Endothelial cell of umbilical vein (primary cell): ENCODE data around the gene BCR. TPM values are rescaled to one million over a fixed set of nuclear protein-coding genes. Genes with fewer than 3 reads are reported as not detected.

Experiments used
- BruUV-seq: library from RNA; stranded (reverse); fragments of 400-500 nt; replicated peaks from 2 replicates; lab custom pipeline; 2021; lab: Mats Ljungman, UMichigan
- CTCF ChIA-PET: fragments of 300-600, 350-600 bp; sonication (Branson Sonifier 250); formaldehyde crosslinking; loops from one replicate; lab custom pipeline; 2021; ENCODE audit warnings: antibody characterized with exemption, inconsistent platforms; lab: Charles Lee
- POLR2A ChIA-PET: fragments of 300-600, 350-600 bp; sonication (Branson Sonifier 250); formaldehyde crosslinking; loops from one replicate; lab custom pipeline; 2021; ENCODE audit warnings: antibody characterized with exemption, inconsistent platforms; lab: Charles Lee
- DNase-seq: peaks from one replicate; pipeline ENCODE4 v3.0.0-alpha.2; 2011; ENCODE audit warnings: low read depth, low spot score
- FAIRE-seq: peaks from 2 replicates; lab custom pipeline; 2011; peaks lifted over from hg19 to GRCh38; lab: Jason Lieb, UNC
- H2AFZ ChIP-seq: 2 replicates; pipeline ENCODE4 v1.6.0; 2012; ENCODE audit warnings: low read depth, low read length, control low read depth, inconsistent platforms
- H3K27ac ChIP-seq: 2 replicates; pipeline ENCODE4 v1.5.1; 2011; ENCODE audit warnings: low read depth, mild to moderate bottlenecking, control low read depth, low read length, moderate library complexity; ENCODE audit not compliant: insufficient read depth
- H3K27me3 ChIP-seq, 2 experiments: 2 replicates each; pipeline versions ENCODE4 v1.6.0 to v1.6.1; 2011; ENCODE audit warnings: low read length in 2 of 2, mixed read lengths in 1 of 2; ENCODE audit not compliant: control insufficient read depth in 2 of 2, insufficient read depth in 2 of 2
- H3K36me3 ChIP-seq, 2 experiments: 2 replicates in 1 of 2; 3 replicates in 1 of 2; pipeline ENCODE4 v1.5.1; 2011; ENCODE audit warnings: low read length in 2 of 2, mild to moderate bottlenecking in 1 of 2, moderate library complexity in 1 of 2; ENCODE audit not compliant: control insufficient read depth in 2 of 2, insufficient read depth in 2 of 2; ENCODE audit errors: extremely low read depth in 1 of 2
- H3K4me1 ChIP-seq: 3 replicates; pipeline ENCODE4 v1.5.1; 2011; ENCODE audit warnings: mild to moderate bottlenecking, low read length; ENCODE audit not compliant: control insufficient read depth, insufficient read depth; ENCODE audit errors: extremely low read depth
- H3K4me2 ChIP-seq: 2 replicates; pipeline ENCODE4 v1.6.1; 2011; ENCODE audit warnings: low read length, control low read depth, mixed read lengths; ENCODE audit not compliant: insufficient read depth
- H3K4me3 ChIP-seq, 3 experiments: fragments of 200-600 bp in 1 of 3; sonication (generic), shearing (Covaris generic) in 1 of 3; replicated peaks in 1 of 3; 2 replicates each; pipeline ENCODE4 v1.5.1; 2011 to 2016; ENCODE audit warnings: control low read depth in 3 of 3, low read length in 3 of 3, mild to moderate bottlenecking in 2 of 3, inconsistent platforms in 1 of 3, low read depth in 1 of 3, moderate library complexity in 1 of 3; ENCODE audit not compliant: insufficient read depth in 1 of 3
- H3K79me2 ChIP-seq: 2 replicates; pipeline ENCODE4 v1.6.0; 2012; ENCODE audit warnings: low read length, inconsistent platforms; ENCODE audit not compliant: control insufficient read depth, insufficient read depth
- H3K9ac ChIP-seq: replicated peaks from 2 replicates; pipeline ENCODE3; 2011; ENCODE audit warnings: low read length, control low read depth; ENCODE audit not compliant: insufficient read depth; ENCODE audit errors: extremely low read depth
- H3K9me1 ChIP-seq: replicated peaks from 3 replicates; pipeline ENCODE4 v1.6.0; 2011; ENCODE audit warnings: mild to moderate bottlenecking, low read length; ENCODE audit not compliant: control insufficient read depth, insufficient read depth; ENCODE audit errors: extremely low read depth
- H3K9me3 ChIP-seq: replicated peaks from 2 replicates; pipeline ENCODE4 v1.5.1; 2012; ENCODE audit warnings: low read length, inconsistent platforms; ENCODE audit not compliant: control insufficient read depth, insufficient read depth
- H4K20me1 ChIP-seq: replicated peaks from 2 replicates; pipeline ENCODE3; 2011; ENCODE audit warnings: mild to moderate bottlenecking, low read length; ENCODE audit not compliant: control insufficient read depth, insufficient read depth; ENCODE audit errors: extremely low read depth
- CTCF ChIP-seq, 2 donors: IDR thresholded peaks; 1 replicate in 1 of 2; 2 replicates in 1 of 2; pipeline ENCODE4 v1.5.1; 2011; ENCODE audit warnings: low read length in 2 of 2, mild to moderate bottlenecking in 2 of 2, moderate library complexity in 2 of 2, control low read depth in 1 of 2, inconsistent platforms in 1 of 2, low read depth in 1 of 2; ENCODE audit not compliant: insufficient read depth in 1 of 2; ENCODE audit errors: extremely low read depth in 1 of 2
- EZH2 ChIP-seq: IDR thresholded peaks from 2 replicates; pipeline ENCODE4 v1.6.1; 2012; ENCODE audit warnings: borderline replicate concordance, low read depth, mild to moderate bottlenecking, moderate library complexity, low read length, inconsistent platforms; ENCODE audit not compliant: severe bottlenecking
- FOS ChIP-seq: IDR thresholded peaks from 2 replicates; pipeline ENCODE4 v1.6.1; 2011; ENCODE audit warnings: mild to moderate bottlenecking, low read length, moderate library complexity, borderline replicate concordance; ENCODE audit not compliant: insufficient read depth
- GATA2 ChIP-seq: IDR thresholded peaks from 2 replicates; pipeline ENCODE4 v1.7.0; 2011; ENCODE audit warnings: low read depth, mild to moderate bottlenecking, moderate library complexity, mixed read lengths, low read length; ENCODE audit not compliant: insufficient read length, insufficient read depth
- JUN ChIP-seq: IDR thresholded peaks from 2 replicates; pipeline ENCODE4 v1.6.1; 2011; ENCODE audit warnings: borderline replicate concordance, low read depth; ENCODE audit not compliant: insufficient read length, insufficient read depth
- MAX ChIP-seq: IDR thresholded peaks from 2 replicates; pipeline ENCODE4 v1.6.1; 2011; ENCODE audit not compliant: insufficient read depth, insufficient read length
- MYC ChIP-seq: IDR thresholded peaks from one replicate; pipeline ENCODE4 v1.6.1; 2011; ENCODE audit warnings: mild to moderate bottlenecking, low read depth, low read length
- POLR2A ChIP-seq: IDR thresholded peaks from 2 replicates; pipeline ENCODE4 v1.6.1; 2012; ENCODE audit warnings: low read depth, mild to moderate bottlenecking, control low read depth, low read length
- POLR2AphosphoS5 ChIP-seq: IDR thresholded peaks from 2 replicates; pipeline ENCODE4 v1.6.1; 2012; ENCODE audit warnings: low read depth, mild to moderate bottlenecking, control low read depth, low read length, moderate library complexity; ENCODE audit not compliant: insufficient read depth
- dilution Hi-C: fragments of 300-500 bp; cut with MboI; formaldehyde crosslinking; loops from one replicate; pipeline ENCODE4 v1.15.0; 2019; ENCODE audit warnings: low sequenced_read_pairs; ENCODE audit not compliant: extremely low pct_ligation_motif_present
- intact Hi-C: fragments of 100-400 bp; cut with micrococcal nuclease; formaldehyde crosslinking; loops from one replicate; pipeline ENCODE4 v1.10.0; 2022
- polyA plus RNA-seq, 4 experiments: library from polyadenylated mRNA; depleted of rRNA in 3 of 4; stranded (reverse) in 3 of 4; unstranded in 1 of 4; fragments of >200 nt; gene quantifications; 2 replicates each; pipeline versions ENCODE4 v1.2.1 to v1.2.3, GENCODE V29; 2011 to 2012; ENCODE audit warnings: missing spikeins in 1 of 4
- total RNA-seq: library from RNA; stranded (reverse); gene quantifications from 2 replicates; pipeline ENCODE4 v1.2.3, GENCODE V29; 2021

The BCR gene
- total and polyA plus RNA-seq, 2 donors (not counting 3 experiments of a cell fraction or from before 2014, with no cell fraction given), result 129 to 141 TPM

GRCh38 chr22:23233084-23233531, 52.8 kb downstream of the BCR start:
- Histone ChIP-seq H3K9me1 (no peaks in the 10 kb centered on the region), H3K4me1 (peaks cover 5% of the 10 kb centered on the region), H3K27me3 (no peaks in the 10 kb centered on the region), H3K9me3 (no peaks in the 10 kb centered on the region), H3K27ac (no peak overlapping the region), H3K4me2 (no peak overlapping the region), H3K79me2 (peaks cover 100% of the 10 kb centered on the region), H3K9ac (no peak overlapping the region), H2AFZ (no peak overlapping the region), H3K36me3 (peaks cover 0 to 6% of the 10 kb centered on the region in 2 experiments), H3K4me3 (no peak overlapping the region), H4K20me1 (no peaks in the 10 kb centered on the region)
- ChIA-PET CTCF (interaction anchor here (1.0 kb wide), 1 partner anchor 18 kb away, joined by 4 read pairs; no protein-coding TSS in a partner anchor), POLR2A (no interaction called here)
- DNase-seq (no peak), FAIRE-seq (no peak)
- dilution Hi-C loops (no loop called here), intact Hi-C loops (no loop called here)
- TF ChIP-seq CTCF (IDR thresholded peaks at IDR 0.05; ENCODE audit: extremely low read depth in 1 of 2, insufficient read depth in 1 of 2, low read depth in 1 of 2, low read length in 2 of 2) (no peak), POLR2AphosphoS5 (no peak), MAX (no peak), JUN (no peak), FOS (no peak), EZH2 (no peak), POLR2A (no peak), MYC (no peak), GATA2 (no peak)
- BruUV-seq, result no TSS peak
